Activated CD4-positive, alpha-beta T cell treated with anti-CD3 and anti-CD28 coated beads, Interleukin-2, amount 10 ng/mL, durations not matched to agents 7 days and 5 days (primary cell): Measurements from ENCODE around the gene ACADVL. TPM values are rescaled to one million over a fixed set of nuclear protein-coding genes. Genes with fewer than 3 reads are reported as not detected.

Source experiments
- CTCF ChIA-PET: fragments of 350-600 bp; sonication (Branson Sonifier 250); formaldehyde crosslinking; loops from one replicate; lab custom pipeline; 2021; ENCODE audit warnings: antibody characterized with exemption; lab: Charles Lee
- POLR2A ChIA-PET: fragments of 350-600 bp; sonication (Branson Sonifier 250); formaldehyde crosslinking; loops from one replicate; lab custom pipeline; 2021; ENCODE audit warnings: antibody characterized with exemption; lab: Charles Lee
- DNase-seq: peaks from one replicate; pipeline ENCODE4 v3.0.0-alpha.2; 2020
- H3K27ac Mint-ChIP-seq: one replicate; pipeline ENCODE4 v1.8.0; 2021; ENCODE audit warnings: mild to moderate bottlenecking, moderate library complexity, mixed read lengths
- H3K27me3 Mint-ChIP-seq: one replicate; pipeline ENCODE4 v1.8.0; 2021; ENCODE audit warnings: mixed read lengths
- H3K36me3 Mint-ChIP-seq: one replicate; pipeline ENCODE4 v1.8.0; 2021; ENCODE audit warnings: low read depth, mixed read lengths
- H3K4me1 Mint-ChIP-seq: one replicate; pipeline ENCODE4 v1.8.0; 2021; ENCODE audit warnings: mixed read lengths
- H3K4me3 Mint-ChIP-seq: one replicate; pipeline ENCODE4 v1.8.0; 2021; ENCODE audit warnings: mild to moderate bottlenecking, moderate library complexity, mixed read lengths
- H3K9me3 Mint-ChIP-seq: one replicate; pipeline ENCODE4 v1.8.0; 2021; ENCODE audit warnings: mixed read lengths
- microRNA-seq: library from miRNA; unstranded; fragments of <30 nt; microRNA quantifications from one replicate; pipeline ENCODE4 v1.2.0, GENCODE V29; 2021; ENCODE audit warnings: borderline microRNAs expressed, borderline replicate concordance
- total RNA-seq, 2 experiments: library from RNA; stranded (reverse); gene quantifications; one replicate each; pipeline ENCODE4 v1.2.3, GENCODE V29; 2021

Gene ACADVL
- total RNA-seq, 2 experiments from 2014 or later, result 338 to 370 TPM

GRCh38 chr17:7262192-7262934 is 42.6 kb downstream of the ACADVL start, which contains the start of gene CLDN7:
TSS of gene CLDN7 (minus strand) at chr17:7262478. CDS start at chr17:7262043, 435 bp downstream.
- peak within 1 kb of the TSS; percentile 64 for H3K27ac Mint-ChIP-seq
- no peak for DNase-seq
- POLR2A ChIA-PET, result interaction anchor here (0.5 kb wide), 1 partner anchor 87 kb away, joined by 4 read pairs; no protein-coding TSS in a partner anchor
- H3K4me3 Mint-ChIP-seq, result peak within 1 kb of the TSS; percentile 58
- H3K9me3 Mint-ChIP-seq, result no peaks in the 10 kb centered on the region
- CTCF ChIA-PET, result no interaction called here
- H3K4me1 Mint-ChIP-seq, result peaks cover 26% of the 10 kb centered on the region
- peaks cover 33% of the 10 kb centered on the region for H3K27me3 Mint-ChIP-seq
- peaks cover 6% of the 10 kb centered on the region for H3K36me3 Mint-ChIP-seq

DNA sequence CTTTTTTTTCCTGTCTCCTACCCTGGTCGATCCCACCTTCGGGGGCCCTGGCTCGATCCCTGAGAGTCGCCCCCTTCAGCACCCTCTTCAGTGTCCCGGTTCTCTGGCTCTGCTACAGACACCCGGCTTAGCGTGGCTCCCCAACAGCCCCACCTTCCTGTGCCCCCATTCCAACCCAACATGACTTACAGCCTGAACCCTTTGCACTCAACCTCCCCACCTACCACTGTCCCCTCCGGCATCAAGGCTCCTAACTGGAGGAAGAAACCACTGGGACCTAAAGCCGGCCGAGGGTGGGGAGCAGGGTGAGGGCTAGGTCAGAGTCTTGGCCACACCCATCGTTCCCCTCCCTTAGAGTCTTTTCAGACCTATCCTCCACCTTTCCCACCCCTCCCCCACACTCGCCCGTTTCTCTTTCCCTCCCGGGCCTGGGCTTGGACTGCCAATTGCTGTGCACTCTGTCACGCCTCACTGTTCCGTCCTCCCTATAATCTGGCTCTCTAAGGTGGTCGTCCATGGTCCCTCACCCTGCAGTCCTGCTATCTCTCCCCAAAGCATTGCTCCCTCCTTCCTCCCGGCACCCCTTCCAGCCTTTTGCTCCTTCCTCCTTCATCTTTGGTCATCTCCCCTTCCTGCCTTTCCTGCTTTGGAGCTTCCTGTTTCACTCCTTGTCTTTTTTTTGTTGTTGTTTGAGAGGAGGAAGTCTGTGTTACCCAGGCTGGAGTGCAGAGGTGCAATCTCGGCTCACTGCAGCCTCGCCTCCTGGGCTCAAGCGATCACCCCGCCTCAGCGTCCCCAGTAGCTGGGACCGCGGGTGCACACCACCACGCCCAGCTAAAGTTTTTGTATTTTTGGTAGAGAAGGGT is 43.4 kb downstream of the ACADVL start:
- Mint-ChIP-seq H3K27me3 (peaks cover 33% of the 10 kb centered on the region), H3K27ac (peak overlapping the region; percentile 66), H3K4me3 (peak overlapping the region; percentile 58), H3K36me3 (peaks cover 6% of the 10 kb centered on the region), H3K9me3 (no peaks in the 10 kb centered on the region), H3K4me1 (peaks cover 26% of the 10 kb centered on the region)
- POLR2A ChIA-PET, result no interaction called here
- no peak for DNase-seq
- CTCF ChIA-PET, result interaction anchor here (0.6 kb wide), 1 partner anchor 35 kb away, joined by 6 read pairs; no protein-coding TSS in a partner anchor

DNA sequence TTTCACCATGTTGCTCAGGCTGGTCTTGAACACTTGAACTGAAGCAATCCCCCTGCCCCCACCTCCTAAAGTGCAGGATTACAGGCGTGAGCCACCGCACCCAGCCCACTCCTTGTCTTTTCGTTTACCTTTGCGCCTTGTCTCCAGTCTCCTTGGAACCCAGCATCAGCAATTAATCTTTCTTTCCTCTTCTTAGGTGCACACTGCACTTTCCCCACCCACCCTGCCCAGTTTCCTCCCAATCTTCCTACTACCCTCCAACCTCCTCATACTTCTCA is 44.0 kb downstream of the ACADVL start:
- no peak for DNase-seq
- peaks cover 26% of the 10 kb centered on the region for H3K4me1 Mint-ChIP-seq
- no peaks in the 10 kb centered on the region for H3K9me3 Mint-ChIP-seq
- no peak overlapping the region for H3K27ac Mint-ChIP-seq
- CTCF ChIA-PET, result interaction anchor here (0.6 to 1.3 kb wide), 2 partner anchors 22 to 34 kb away, joined by 3 to 6 read pairs; no protein-coding TSS in a partner anchor
- H3K4me3 Mint-ChIP-seq, result peak overlapping the region; percentile 58
- POLR2A ChIA-PET, result no interaction called here
- peaks cover 33% of the 10 kb centered on the region for H3K27me3 Mint-ChIP-seq
- H3K36me3 Mint-ChIP-seq, result peaks cover 4% of the 10 kb centered on the region

DNA sequence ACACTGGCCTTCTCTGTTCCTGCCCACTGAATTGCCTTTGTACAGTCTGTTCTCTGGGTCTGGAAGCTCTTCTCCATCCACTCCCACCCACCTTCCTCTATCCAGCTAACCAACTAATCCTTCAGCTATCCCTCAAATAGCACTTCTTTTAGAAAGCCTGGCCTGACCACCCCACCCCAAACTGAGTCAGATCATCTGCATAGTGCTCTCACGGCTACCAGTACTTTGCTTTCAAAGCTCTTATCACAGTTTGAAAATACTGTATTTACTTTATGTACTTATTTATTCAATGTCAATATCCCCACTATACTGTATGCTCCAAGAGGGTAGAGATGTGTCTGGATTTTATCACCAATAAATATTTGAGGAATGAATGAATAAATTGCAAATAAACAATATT is 47.0 kb downstream of the ACADVL start:
- H3K9me3 Mint-ChIP-seq, result no peaks in the 10 kb centered on the region
- CTCF ChIA-PET, result interaction anchor here (0.6 to 1.3 kb wide), 3 partner anchors 10 to 147 kb away, joined by 3 to 4 read pairs (median 4); no protein-coding TSS in a partner anchor
- peaks cover 19% of the 10 kb centered on the region for H3K4me1 Mint-ChIP-seq

More for the DNA sequence above, 47.0 kb downstream of the ACADVL start:
- no peaks in the 10 kb centered on the region for H3K36me3 Mint-ChIP-seq
- no peak for DNase-seq
- H3K27me3 Mint-ChIP-seq, result peaks cover 38% of the 10 kb centered on the region
- POLR2A ChIA-PET, result interaction anchor here (0.7 kb wide), 1 partner anchor 448 kb away, joined by 4 read pairs; no protein-coding TSS in a partner anchor
- no peak overlapping the region for H3K4me3 Mint-ChIP-seq
- no peak overlapping the region for H3K27ac Mint-ChIP-seq

Small RNA genes lying within 50 kb of the gene (microRNA-seq; reads per million reads assigned to microRNA genes)
- 1,458 reads per million, percentile 89 among the genes with 10 or more reads in this experiment for gene MIR324

Other genes starting within 250 kb of the ACADVL start
- not detected for gene ALOX12, start 223.9 kb upstream of the ACADVL start, total RNA-seq
- 100 to 1,000 TPM; 134 to 170 TPM for gene RNASEK, start 207.3 kb upstream of the ACADVL start, total RNA-seq
- gene BCL6B, start 196.9 kb upstream of the ACADVL start, total RNA-seq, result under 1 TPM; 0.40 TPM
- gene SLC16A13, start 183.9 kb upstream of the ACADVL start, total RNA-seq, result 10 to 100 TPM; 18.0 to 19.1 TPM
- gene SLC16A11, start 175.8 kb upstream of the ACADVL start, total RNA-seq, result not detected
- not detected for gene CLEC10A, start 139.7 kb upstream of the ACADVL start, total RNA-seq
- gene ASGR2, start 105.1 kb upstream of the ACADVL start, total RNA-seq, result not detected
- gene ASGR1, start 40.6 kb upstream of the ACADVL start, total RNA-seq, result under 1 TPM; 0.29 to 0.62 TPM
- gene DLG4, start 102 bp upstream of the ACADVL start, total RNA-seq, result 1 to 10 TPM; 9.4 to 9.5 TPM
- gene DVL2, start 14.6 kb downstream of the ACADVL start, total RNA-seq, result 10 to 100 TPM; 53.2 TPM
- 10 to 100 TPM; 55.9 to 59.2 TPM for gene PHF23, start 19.5 kb downstream of the ACADVL start, total RNA-seq
- 100 to 1,000 TPM; 256 to 279 TPM for gene GABARAP, start 22.5 kb downstream of the ACADVL start, total RNA-seq
- 100 to 1,000 TPM; 168 to 183 TPM for gene CTDNEP1, start 31.8 kb downstream of the ACADVL start, total RNA-seq
- 10 to 100 TPM; 41.7 to 42.4 TPM for gene ELP5, start 32.3 kb downstream of the ACADVL start, total RNA-seq
- gene CLDN7, start 42.5 kb downstream of the ACADVL start, total RNA-seq, result under 1 TPM in 1 of 2 experiments, not detected in 1; 0.29 TPM
- gene SLC2A4, start 61.8 kb downstream of the ACADVL start, total RNA-seq, result not detected
- under 1 TPM; 0.55 to 0.83 TPM for gene YBX2, start 74.7 kb downstream of the ACADVL start, total RNA-seq
- gene EIF5A, start 87.7 kb downstream of the ACADVL start, total RNA-seq, result 100 to 1,000 TPM; 470 to 502 TPM
- gene GPS2, start 95.4 kb downstream of the ACADVL start, total RNA-seq, result 100 to 1,000 TPM in 1 of 2 experiments, 10 to 100 TPM in 1; 85.9 to 105 TPM
- gene NEURL4, start 109.4 kb downstream of the ACADVL start, total RNA-seq, result 10 to 100 TPM; 34.7 to 38.1 TPM
- 100 to 1,000 TPM; 727 to 775 TPM for gene ACAP1, start 116.6 kb downstream of the ACADVL start, total RNA-seq
- 10 to 100 TPM; 11.2 to 12.5 TPM for gene KCTD11, start 132.2 kb downstream of the ACADVL start, total RNA-seq
- gene TMEM95, start 135.2 kb downstream of the ACADVL start, total RNA-seq, result under 1 TPM in 1 of 2 experiments, not detected in 1; 0.23 TPM
- gene TNK1, start 161.2 kb downstream of the ACADVL start, total RNA-seq, result 1 to 10 TPM; 1.5 to 2.1 TPM
- gene PLSCR3, start 174.6 kb downstream of the ACADVL start, total RNA-seq, result 100 to 1,000 TPM; 151 to 161 TPM
- 10 to 100 TPM; 47.2 to 48.3 TPM for gene TMEM256, start 184.2 kb downstream of the ACADVL start, total RNA-seq
- gene NLGN2, start 187.9 kb downstream of the ACADVL start, total RNA-seq, result 1 to 10 TPM in 1 of 2 experiments, under 1 TPM in 1; 0.89 to 1.4 TPM
- gene SPEM1, start 200.4 kb downstream of the ACADVL start, total RNA-seq, result not detected
- not detected for gene SPEM2, start 205.7 kb downstream of the ACADVL start, total RNA-seq
- not detected for gene SPEM3, start 208.9 kb downstream of the ACADVL start, total RNA-seq
- gene TMEM102, start 215.5 kb downstream of the ACADVL start, total RNA-seq, result 10 to 100 TPM; 16.7 to 18.1 TPM
- 1 to 10 TPM; 6.8 to 9.4 TPM for gene FGF11, start 219.6 kb downstream of the ACADVL start, total RNA-seq
- 10 to 100 TPM; 18.8 to 19.2 TPM for gene CHRNB1, start 225.1 kb downstream of the ACADVL start, total RNA-seq